GM19397 (cell line): ENCODE measurements around the gene STIM2.

Source experiments
- ATAC-seq: cut with Tn5 transposase; IDR thresholded peaks from one replicate; pipeline ENCODE4 v1.9.1; 2021; ENCODE audit warnings: mild to moderate bottlenecking, moderate library complexity; ENCODE audit not compliant: unreplicated experiment

Gene STIM2

GRCh38 chr4:26836539-26836938 lies 24.1 kb upstream of the STIM2 start:
- ATAC-seq, result no peak

- ATAC-seq, result no peak
Measured at GRCh38 chr4:26837993-26838842, 22.4 kb upstream of the STIM2 start.

- no peak for ATAC-seq
Measured at GRCh38 chr4:26839016-26839415, 21.6 kb upstream of the STIM2 start.

- no peak for ATAC-seq
Measured at GRCh38 chr4:26839534-26839951, 21.1 kb upstream of the STIM2 start.

- ATAC-seq, result no peak
Measured at GRCh38 chr4:26840786-26841185, 19.9 kb upstream of the STIM2 start.

- ATAC-seq, result no peak
Measured at GRCh38 chr4:26842911-26843310, 17.7 kb upstream of the STIM2 start.

GRCh38 chr4:26850528-26850927 lies 10.1 kb upstream of the STIM2 start:
- no peak for ATAC-seq

GRCh38 chr4:26851129-26851528 lies 9.5 kb upstream of the STIM2 start:
- no peak for ATAC-seq

GRCh38 chr4:26854701-26855100 lies 5.9 kb upstream of the STIM2 start:
- ATAC-seq, result no peak

GRCh38 chr4:26856906-26857277 lies 3.7 kb upstream of the STIM2 start:
- no peak for ATAC-seq

- peak; percentile 55 for ATAC-seq
Measured at GRCh38 chr4:26857278-26858034, 3.2 kb upstream of the STIM2 start.

- ATAC-seq, result no peak
Measured at GRCh38 chr4:26858035-26858918, 2.4 kb upstream of the STIM2 start.

GRCh38 chr4:26858947-26859401 lies 1.7 kb upstream of the STIM2 start:
- no peak for ATAC-seq

GRCh38 chr4:26859762-26860156 lies 882 bp upstream of the STIM2 start:
- no peak for ATAC-seq

- peak; percentile 29 for ATAC-seq
Measured at GRCh38 chr4:26860922-26861433, 337 bp downstream of the STIM2 start.

- ATAC-seq, result peak; percentile 35
Measured at GRCh38 chr4:26861434-26862186, 969 bp downstream of the STIM2 start.

GRCh38 chr4:26862381-26862915 lies 1.8 kb downstream of the STIM2 start:
- no peak for ATAC-seq

GRCh38 chr4:26863512-26863911 lies 2.9 kb downstream of the STIM2 start:
- ATAC-seq, result no peak

- ATAC-seq, result no peak
Measured at GRCh38 chr4:26864899-26865298, 4.3 kb downstream of the STIM2 start.

GRCh38 chr4:26866203-26866602 lies 5.6 kb downstream of the STIM2 start:
- no peak for ATAC-seq
